ENCODE measurements around the gene GAD1.

GAD1 gene

GRCh38 chr2:170840717-170841210, 24.1 kb downstream of the GAD1 start:
- no peak for DNase-seq (ENCODE audit: low read depth, low spot score)

GRCh38 chr2:170842785-170843184, 26.1 kb downstream of the GAD1 start:
- DNase-seq (ENCODE audit: low read depth, low spot score) = peak; percentile 16

More at GRCh38 chr2:170840717-170841210, 24.1 kb downstream of the GAD1 start:
- H3K27ac ChIP-seq = no peak overlapping the region

GRCh38 chr2:170843656-170844055, 27.0 kb downstream of the GAD1 start:
- H3K27ac ChIP-seq = peak overlapping the region; percentile 55
- DNase-seq (ENCODE audit: low read depth, low spot score) = peak; percentile 14

More at GRCh38 chr2:170842785-170843184, 26.1 kb downstream of the GAD1 start:
- peak overlapping the region; percentile 55 for H3K27ac ChIP-seq

GRCh38 chr2:170845343-170845742, 28.7 kb downstream of the GAD1 start:
- no peak overlapping the region for H3K27ac ChIP-seq
- DNase-seq (ENCODE audit: low read depth, low spot score) = no peak

- no peak for DNase-seq (ENCODE audit: low read depth, low spot score)
- no peak overlapping the region for H3K27ac ChIP-seq
Measured at GRCh38 chr2:170846314-170846713, 29.6 kb downstream of the GAD1 start.

- H3K27ac ChIP-seq = no peak overlapping the region
- DNase-seq (ENCODE audit: low read depth, low spot score) = no peak
Measured at GRCh38 chr2:170847716-170848115, 31.0 kb downstream of the GAD1 start.

GRCh38 chr2:170848587-170848986, 31.9 kb downstream of the GAD1 start:
- DNase-seq (ENCODE audit: low read depth, low spot score) = peak; percentile 16
- H3K27ac ChIP-seq = no peak overlapping the region

- H3K27ac ChIP-seq = no peak overlapping the region
- DNase-seq (ENCODE audit: low read depth, low spot score) = no peak
Measured at GRCh38 chr2:170850251-170850650, 33.6 kb downstream of the GAD1 start.

- H3K27ac ChIP-seq = no peak overlapping the region
- no peak for DNase-seq (ENCODE audit: low read depth, low spot score)
Measured at GRCh38 chr2:170851635-170852034, 34.9 kb downstream of the GAD1 start.

GRCh38 chr2:170856066-170856465, 39.4 kb downstream of the GAD1 start:
- DNase-seq (ENCODE audit: low read depth, low spot score) = no peak
- H3K27ac ChIP-seq = no peak overlapping the region

GRCh38 chr2:170862286-170862902, 45.7 kb downstream of the GAD1 start:
- H3K27ac ChIP-seq = no peak overlapping the region

GRCh38 chr2:170863087-170863486, 46.4 kb downstream of the GAD1 start:
- no peak for DNase-seq (ENCODE audit: low read depth, low spot score)
- H3K27ac ChIP-seq = no peak overlapping the region

More at GRCh38 chr2:170862286-170862902, 45.7 kb downstream of the GAD1 start:
- no peak for DNase-seq (ENCODE audit: low read depth, low spot score)

- H3K27ac ChIP-seq = no peak overlapping the region
Measured at GRCh38 chr2:170869036-170869435, 52.3 kb downstream of the GAD1 start.

GRCh38 chr2:170869461-170869860, 52.8 kb downstream of the GAD1 start:
- no peak for DNase-seq (ENCODE audit: low read depth, low spot score)
- H3K27ac ChIP-seq = no peak overlapping the region

More at GRCh38 chr2:170869036-170869435, 52.3 kb downstream of the GAD1 start:
- no peak for DNase-seq (ENCODE audit: low read depth, low spot score)

GRCh38 chr2:170873035-170873692, 56.5 kb downstream of the GAD1 start:
- no peak overlapping the region for H3K27ac ChIP-seq
- DNase-seq (ENCODE audit: low read depth, low spot score) = no peak

GRCh38 chr2:170878066-170878465, 61.4 kb downstream of the GAD1 start:
- peak overlapping the region; percentile 30 for H3K27ac ChIP-seq
- DNase-seq (ENCODE audit: low read depth, low spot score) = peak; percentile 36

GRCh38 chr2:170878505-170878904, 61.8 kb downstream of the GAD1 start:
- no peak for DNase-seq (ENCODE audit: low read depth, low spot score)
- peak overlapping the region; percentile 30 for H3K27ac ChIP-seq

- H3K27ac ChIP-seq = no peak overlapping the region
- no peak for DNase-seq (ENCODE audit: low read depth, low spot score)
Measured at GRCh38 chr2:170881840-170882239, 65.2 kb downstream of the GAD1 start.

- H3K27ac ChIP-seq = no peak overlapping the region
- no peak for DNase-seq (ENCODE audit: low read depth, low spot score)
Measured at GRCh38 chr2:170882758-170883157, 66.1 kb downstream of the GAD1 start.

GRCh38 chr2:170883683-170884082, 67.0 kb downstream of the GAD1 start:
- no peak for DNase-seq (ENCODE audit: low read depth, low spot score)
- H3K27ac ChIP-seq = no peak overlapping the region

- no peak for DNase-seq (ENCODE audit: low read depth, low spot score)
- H3K27ac ChIP-seq = no peak overlapping the region
Measured at GRCh38 chr2:170885130-170885791, 68.6 kb downstream of the GAD1 start.

Measured in epithelial cell of prostate (primary cell).